Activated naive CD4-positive, alpha-beta T cell treated with Interleukin-2 at 50 U/mL for 16 hours (primary cell): ENCODE results near the gene ZCCHC7.
"Not testable (repeated sequence)": the region's sequence is repeated elsewhere in the genome, so short reads cannot be mapped to it uniquely, and the experiment has no call there.

Source experiments
- DNase-seq: peaks from one replicate; pipeline ENCODE4 v3.0.0-alpha.2; 2020

The ZCCHC7 gene

DNA sequence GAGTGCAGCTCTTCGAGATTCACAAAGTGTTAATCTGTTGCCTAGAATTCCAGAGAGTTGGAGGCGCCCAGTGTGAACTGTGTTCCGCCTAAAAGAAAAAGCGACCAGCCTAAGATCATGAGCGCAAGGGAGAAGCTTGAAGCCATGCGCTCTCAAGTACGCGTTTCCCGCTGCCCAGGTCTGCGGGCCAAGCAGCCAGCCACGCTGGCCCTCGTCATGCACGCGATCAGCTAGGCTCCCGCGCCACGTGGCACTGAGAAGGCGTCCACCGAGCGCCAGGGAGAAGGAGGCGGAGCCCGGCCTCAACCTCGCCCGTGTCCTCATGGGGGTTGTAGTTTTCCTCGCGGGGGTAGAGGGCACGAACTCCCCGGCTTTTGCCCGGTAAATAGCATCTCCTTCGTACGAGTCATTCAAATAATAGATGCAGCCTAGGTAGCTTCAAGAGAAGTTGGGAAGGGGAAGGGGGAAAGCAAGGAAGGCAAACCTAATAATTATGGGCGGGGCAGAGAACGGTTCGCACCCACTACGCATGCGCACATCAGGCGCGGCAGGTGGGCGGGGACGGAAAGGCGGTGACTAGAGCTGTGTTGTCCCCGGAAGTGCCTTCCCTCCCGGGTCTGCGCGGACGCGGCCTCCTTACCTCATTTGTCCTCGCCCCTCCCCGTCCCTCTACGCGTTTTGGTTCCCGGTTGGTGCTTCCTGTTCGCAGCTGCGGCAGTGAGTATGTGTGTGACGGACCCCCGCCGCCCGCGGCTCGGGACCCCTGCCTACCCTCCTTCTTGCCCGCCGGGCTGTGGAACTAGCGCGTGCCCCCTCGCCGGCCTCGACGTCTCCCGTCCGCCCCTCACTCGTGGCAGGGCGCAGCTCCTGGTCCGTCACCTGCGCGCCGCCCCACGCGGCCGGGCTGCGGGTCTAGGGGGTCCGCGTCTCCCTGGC, at the start of gene ZCCHC7:
Gene ZCCHC7, plus strand, starts transcription at position 668 of the 936 bp plus-strand sequence.
- DNase-seq = peak; percentile 98

DNA sequence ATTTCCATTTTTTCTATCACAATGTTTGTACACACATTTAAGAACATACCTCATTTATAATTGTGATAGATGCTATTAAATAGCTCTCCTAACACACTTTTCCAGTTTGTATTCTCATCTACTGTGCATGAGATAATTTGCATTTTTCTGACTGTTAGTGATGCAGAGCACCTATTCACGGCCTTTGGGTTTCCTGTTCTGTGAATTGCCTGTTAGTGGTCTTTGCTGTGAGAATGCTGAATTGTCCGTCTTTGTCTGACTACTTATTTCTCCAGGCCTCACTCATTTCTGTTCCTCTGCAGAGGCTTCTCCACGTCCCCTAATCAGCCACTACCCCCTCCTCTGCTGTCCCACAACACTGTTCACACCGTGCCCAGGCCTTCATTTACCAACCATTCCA, 45.6 kb upstream of the ZCCHC7 start:
- DNase-seq = not testable (repeated sequence)

DNA sequence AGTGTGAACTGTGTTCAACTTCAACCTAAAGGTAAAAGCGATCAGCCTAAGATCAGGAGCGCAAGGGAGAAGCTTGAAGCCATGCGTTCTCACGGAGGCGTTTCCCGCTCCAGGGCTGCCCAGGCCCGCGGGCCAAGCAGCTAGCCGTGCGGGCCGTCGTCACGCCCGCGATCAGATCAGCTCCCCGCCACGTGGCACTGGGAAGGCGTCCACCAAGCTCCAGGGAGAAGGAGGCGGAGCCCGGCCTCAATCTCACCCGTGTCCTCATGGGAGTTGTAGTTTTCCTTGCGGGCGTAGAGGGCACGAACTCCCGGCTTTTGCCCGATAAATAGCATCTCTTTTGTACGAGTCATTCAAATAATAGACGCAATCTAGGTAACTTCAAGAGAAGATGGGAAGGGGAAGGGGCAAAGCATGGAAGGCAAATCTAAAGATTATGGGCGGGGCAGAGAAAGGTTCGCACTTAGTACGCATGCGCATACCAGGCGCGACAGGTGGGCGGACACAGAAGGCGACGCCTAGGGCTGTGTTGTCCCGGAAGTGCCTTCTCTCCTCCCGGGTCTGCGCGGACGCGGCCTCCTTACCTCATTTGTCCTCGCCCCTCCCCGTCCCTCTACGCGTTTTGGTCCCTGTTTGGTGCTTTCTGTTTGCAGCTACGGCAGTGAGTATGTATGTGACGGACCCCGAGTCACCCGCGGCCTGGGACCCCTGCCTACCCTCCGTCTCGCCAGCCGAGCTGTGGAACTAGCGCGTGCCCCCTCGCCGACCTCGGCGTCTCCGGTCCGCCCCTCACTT, 40.8 kb upstream of the ZCCHC7 start:
- DNase-seq = peak; percentile 94

DNA sequence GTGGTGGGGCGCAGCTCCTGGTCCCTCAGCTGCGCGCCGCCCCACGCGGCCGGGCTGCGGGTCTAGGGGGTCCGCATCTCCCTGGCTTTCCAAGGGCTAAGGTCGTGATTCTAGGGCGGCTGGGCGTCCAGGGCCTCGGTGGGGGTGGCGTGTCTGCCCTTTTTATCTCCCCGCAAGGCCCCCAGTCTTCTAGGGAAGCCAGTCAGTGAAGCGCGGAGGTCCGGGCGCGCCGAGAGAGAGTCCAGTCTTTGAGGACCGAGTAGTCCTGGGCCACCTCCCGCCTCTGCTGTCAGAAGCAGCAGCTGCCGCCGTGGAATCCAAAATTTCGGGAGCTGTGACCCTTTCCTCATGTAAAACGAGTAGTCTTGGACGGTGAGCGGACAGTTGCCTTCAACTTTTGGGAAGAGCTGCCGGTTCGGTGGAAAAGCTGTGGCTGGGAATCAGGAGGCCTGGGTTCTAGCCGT, 40.2 kb upstream of the ZCCHC7 start:
- peak; percentile 9 for DNase-seq

DNA sequence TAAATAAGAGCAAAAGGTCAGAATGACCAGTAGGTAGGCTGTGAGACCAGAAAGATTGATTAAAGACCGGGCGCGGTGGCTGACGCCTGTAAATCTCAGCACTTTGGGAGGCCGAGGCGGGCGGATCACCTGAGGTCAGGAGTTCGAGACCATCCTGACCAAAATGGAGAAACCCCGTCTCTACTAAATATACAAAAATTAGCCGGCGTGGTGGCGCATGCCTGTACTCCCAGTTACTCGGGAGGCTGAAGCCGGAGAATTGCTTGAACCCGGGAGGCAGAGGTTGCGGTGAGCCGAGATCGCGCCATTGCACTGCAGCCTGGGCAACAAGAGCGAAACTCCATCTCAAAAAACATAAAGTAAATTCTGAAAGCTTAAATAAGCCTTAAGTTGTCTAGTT, 38.9 kb upstream of the ZCCHC7 start:
- DNase-seq = not testable (repeated sequence)

DNA sequence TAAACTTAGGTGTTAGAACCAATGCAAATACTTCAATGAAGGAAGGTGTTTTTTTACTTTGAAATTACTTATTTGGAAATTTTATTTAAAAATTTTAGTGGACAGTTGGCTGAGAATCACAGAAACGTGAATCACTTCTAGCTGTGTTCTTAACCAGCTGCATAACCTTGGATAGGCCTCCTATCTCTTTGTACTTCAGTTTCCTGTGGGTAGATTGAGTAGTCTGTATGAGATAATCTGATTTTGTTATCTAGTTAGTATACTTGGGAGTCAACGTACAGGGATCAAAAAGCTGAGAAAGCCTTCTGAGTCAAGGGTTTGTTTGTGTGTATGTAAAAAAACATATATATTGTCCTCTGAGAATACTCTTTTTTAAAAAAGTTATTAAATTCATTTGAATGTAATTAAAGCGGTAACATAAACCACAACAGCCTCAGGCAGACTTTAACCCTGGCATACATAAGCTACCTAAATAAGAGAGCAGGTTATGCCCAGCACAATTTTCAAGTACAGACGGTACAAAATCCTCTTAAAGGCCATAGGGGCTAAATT, 38.1 kb upstream of the ZCCHC7 start:
- DNase-seq = no peak

DNA sequence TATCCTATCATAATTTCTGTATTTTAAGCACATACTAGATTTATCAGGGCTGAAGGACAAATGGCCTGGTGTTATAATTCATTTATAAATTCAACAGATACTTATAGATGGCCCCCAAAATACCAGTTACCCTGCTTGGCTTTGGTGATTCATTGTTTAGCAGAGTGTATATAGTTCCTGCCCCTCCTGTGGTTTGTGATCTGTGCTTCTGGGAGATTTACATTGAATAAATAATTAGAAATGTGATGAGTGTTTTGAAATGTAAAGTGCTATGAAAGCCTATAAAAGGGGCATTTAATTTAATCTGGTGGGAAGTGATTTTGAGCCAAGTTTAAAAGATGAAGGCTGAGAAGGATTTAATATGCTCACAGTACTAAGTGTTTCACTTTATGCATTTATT, 36.7 kb upstream of the ZCCHC7 start:
- no peak for DNase-seq

DNA sequence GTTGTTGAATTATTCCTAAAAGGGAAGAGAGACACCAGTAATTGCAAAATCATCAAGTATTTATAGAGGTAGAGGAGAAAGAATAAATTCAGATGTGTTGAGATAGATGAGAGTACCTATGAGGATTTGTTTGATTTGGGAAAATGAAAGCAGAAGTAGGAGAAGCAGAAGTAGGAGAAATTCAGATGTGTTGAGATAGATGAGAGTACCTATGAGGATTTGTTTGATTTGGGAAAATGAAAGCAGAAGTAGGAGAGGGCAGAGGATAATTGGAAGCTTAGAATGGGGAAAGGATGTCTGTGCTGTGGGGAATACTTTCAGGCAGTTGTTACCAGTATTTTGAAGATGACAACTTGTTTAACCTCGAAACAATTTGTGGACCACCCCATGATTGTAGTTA, 35.1 kb upstream of the ZCCHC7 start:
- no peak for DNase-seq

DNA sequence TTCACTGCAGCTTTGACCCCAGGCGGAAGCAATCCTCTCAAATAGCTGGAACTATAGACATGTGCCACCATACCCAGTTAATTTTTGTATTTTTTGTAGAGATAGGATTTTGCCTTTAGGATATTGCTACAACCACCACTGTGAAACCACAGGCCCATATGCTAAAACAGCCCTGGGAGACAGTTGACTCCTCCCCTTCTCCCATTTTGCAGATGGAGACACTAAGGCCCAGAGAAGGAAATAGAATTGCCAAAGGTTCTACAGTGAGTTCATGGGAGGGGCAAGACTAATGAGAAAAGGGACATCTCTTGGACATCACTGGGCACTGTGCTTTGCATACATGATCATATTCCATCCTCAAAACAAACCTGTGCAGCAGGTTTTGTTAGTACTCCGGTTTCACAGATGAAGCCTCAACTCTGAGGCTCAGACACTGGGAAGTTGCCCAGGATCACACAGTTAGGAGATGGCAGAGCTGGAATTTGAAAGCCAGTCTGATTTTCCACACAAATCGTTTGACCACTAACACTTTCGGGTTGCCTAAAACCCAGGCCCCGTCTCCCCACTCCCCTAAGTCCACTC, 27.6 kb upstream of the ZCCHC7 start:
- not testable (repeated sequence) for DNase-seq

DNA sequence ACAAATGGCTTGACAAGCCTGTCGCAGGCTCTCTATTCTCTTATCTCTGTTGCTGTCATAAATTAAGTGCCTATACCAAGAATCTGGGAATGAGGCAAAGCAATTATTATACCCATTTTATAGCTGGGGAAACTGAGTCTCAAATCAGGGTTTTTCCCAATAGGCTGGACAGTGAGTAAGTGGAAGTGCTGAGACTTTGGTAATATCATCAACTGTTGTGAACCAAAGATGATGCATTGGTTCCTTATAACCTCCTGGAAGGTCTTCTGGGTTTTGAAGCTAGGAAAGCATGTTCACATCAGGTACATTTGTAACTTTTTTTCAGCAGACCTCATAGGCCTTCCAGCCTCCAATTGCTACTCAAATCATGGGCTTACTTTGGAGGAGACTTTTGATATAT, 25.6 kb upstream of the ZCCHC7 start:
- DNase-seq = no peak

DNA sequence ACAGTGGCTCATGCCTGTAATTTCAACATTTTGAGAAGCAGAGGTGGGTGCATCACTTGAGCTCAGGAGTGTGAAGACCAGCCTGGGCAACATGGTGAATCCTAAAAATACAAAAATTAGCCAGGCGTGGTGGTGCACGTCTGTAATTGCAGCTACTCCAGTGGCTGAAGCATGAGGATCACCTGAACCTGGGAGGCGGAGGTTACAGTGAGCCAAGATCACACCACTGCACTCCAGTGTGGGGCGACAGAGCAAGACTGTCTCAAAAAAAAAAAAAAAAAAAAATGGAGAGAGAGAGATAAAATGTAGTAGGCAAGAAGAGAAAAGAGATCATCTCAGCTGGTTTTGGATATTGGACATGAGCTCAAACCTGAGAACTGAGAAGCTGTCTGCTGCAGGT, 23.7 kb upstream of the ZCCHC7 start:
- DNase-seq = no peak

DNA sequence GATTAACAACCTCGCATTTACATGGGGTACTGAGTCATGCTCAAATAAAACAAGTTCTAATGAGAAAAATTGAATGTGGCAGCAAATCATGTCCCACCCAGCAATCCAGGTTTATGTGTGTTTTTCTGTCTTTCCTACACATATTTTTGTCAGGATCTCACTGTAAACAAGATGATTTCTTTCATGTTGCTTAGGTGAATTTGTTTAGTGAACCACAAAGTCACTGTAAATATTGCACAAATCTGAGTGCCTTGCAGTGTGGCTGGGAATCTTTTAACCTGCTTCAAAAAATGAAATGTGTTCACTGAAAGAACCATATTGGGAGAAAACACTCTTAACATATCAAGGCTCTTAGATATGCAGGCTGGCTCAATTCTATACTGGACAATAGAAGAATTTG, 23.1 kb upstream of the ZCCHC7 start:
- no peak for DNase-seq

DNA sequence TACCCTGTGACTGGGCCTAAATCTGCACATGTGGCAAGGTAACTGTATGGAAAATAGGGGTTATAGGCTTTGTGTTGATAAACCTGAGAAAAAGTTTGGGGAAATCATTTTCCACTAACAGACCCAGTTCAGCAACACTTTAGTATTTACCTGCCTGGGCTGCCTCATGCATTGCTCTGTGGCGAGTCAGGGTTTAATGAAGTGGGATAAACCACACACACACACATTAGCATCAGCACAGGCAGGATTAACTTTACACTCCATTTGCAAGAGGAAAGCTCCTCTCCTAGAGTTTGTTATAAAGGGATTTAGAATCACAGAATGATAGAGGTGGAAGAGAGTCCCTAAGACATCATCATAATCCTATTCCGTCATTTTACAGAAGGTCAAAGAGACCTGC, 20.0 kb upstream of the ZCCHC7 start:
- DNase-seq = no peak

DNA sequence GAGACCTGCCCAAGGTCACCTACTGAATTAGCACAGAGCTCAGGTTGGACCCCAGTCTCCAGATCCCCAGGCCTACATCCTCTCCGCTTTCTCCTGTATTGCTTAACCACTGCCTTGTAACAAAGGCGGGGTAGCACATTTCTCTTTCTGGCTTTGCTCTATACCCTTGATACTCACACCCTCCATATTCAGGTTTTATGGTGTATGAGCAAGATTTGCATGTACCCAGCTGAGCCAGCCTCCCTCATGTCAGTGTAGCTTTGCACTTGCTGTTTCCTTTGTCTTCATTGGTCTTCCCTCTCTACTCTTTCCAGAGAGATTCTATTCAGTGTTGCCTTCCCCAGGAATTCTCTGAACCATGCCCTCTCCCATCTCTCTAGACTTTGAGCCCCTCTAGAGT, 19.6 kb upstream of the ZCCHC7 start:
- no peak for DNase-seq

DNA sequence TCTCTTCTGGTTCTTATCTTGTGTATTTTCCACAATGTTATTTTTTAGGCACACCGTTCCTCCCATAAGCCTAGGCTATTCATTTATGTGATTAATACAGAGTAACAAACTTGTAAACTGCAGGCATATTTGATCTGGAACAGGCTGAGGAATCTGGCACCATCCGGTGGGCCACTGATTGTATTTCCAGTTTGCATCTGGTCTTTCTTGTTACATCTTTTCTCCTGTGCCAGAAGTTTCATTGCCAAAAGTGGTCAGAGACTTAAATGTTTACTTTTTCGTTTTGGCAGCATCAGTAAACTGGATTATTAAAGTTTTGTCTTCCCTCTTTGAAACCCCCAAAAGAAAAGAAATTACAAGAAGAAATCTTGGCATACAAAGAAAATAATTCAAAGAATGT, 17.9 kb upstream of the ZCCHC7 start:
- no peak for DNase-seq

DNA sequence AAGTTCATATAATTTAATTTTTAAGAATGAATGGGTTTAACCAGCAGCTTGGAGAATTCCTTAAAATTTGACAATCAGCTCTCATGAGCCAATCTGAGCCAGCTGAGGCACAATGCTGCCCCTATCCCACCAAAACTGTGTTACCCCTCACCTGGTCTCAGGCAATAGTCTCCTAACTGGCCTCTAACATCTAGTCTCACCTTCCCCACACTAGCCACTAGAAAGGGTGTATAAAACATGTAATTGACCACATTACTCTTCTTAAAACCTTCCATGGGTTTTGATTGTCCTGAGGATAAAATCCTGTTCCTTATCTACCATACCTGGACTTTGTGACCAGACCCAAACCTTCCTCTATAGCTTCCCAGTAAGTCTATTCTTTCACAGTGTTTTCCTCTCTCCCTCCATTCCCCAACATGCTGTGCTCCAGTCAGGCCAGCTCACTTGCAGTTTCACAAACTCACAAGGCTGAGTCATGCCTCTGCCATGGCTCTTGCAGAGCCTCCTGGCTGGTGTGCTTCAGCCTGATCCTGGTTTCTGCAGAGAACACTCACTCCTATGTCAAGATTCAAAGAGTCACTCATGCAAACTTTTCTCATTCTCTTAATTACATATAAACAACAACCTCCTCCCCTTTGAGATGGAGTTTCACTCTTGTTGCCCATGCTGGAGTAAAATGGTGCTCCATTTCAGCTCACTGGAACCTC, 16.0 kb upstream of the ZCCHC7 start:
- no peak for DNase-seq

DNA sequence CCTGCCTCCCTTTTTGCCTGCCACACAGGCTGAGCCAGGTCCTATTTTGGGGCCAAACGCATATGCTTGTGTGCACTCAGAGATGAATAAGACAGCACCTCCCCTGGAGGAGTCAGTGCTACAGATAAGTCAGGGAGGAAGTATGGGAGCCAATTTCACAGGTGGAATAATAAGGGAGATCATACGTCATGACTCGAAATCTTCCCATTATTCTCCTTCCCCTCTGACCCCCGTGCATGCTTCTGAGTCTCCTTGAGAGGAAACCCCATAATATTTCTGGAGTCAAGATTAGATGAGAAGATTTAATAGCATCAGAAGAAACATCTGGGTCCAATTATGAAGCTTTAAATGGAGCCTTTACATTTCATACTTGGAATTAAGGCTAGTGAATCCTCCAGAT, 15.1 kb upstream of the ZCCHC7 start:
- no peak for DNase-seq

DNA sequence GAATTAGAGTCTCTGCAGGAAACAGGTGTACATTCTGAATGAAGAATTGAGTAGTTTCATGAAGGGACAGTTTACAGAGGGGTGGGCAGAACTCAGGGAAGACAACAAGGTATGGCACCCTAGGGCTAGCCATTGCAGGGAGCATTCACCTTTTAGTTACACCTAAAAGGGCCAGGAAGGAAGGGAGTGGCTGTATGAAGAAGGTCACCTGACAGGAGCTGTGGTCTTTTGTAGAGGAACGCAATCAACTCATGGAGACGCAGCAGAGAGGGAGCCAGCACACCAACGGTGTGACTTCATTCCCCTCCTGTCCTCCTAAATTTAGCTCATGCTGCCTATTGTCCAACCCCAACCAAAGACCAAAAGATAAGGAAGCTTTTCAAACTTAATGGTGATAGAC, 12.7 kb upstream of the ZCCHC7 start:
- DNase-seq = no peak

DNA sequence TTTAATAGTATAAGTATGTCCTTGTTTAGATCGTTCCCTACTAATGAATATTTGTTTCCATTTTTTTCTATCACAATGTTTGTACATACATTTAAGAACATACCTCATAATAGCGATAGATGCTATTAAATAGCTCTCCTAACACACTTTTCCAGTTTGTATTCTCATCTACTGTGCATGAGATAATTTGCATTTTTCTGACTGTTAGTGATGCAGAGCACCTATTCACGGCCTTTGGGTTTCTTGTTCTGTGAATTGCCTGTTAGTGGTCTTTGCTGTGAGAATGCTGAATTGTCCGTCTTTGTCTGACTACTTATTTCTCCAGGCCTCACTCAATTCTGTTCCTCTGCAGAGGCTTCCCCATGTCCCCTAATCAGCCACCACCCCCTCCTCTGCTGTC, 5.9 kb upstream of the ZCCHC7 start:
- DNase-seq = not testable (repeated sequence)

DNA sequence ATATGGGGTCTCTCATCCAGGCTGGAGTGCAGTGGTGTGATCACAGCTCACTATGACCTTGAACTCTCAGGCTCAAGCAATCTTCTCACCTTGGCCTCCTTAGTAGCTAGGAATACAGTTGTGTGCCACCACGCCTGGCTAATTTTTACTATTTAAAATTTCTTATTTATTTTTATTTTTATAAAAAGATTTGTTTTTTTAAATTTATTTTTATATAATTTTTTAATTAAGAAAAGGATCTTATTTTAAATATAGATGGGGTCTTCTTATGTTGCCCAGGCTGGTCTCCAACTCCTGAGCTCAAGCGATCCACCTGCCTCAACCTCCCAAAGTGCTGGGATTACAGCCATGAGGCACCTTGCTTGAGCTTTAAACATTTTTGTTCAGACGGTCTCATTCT, 2.4 kb upstream of the ZCCHC7 start:
- no peak for DNase-seq

DNA sequence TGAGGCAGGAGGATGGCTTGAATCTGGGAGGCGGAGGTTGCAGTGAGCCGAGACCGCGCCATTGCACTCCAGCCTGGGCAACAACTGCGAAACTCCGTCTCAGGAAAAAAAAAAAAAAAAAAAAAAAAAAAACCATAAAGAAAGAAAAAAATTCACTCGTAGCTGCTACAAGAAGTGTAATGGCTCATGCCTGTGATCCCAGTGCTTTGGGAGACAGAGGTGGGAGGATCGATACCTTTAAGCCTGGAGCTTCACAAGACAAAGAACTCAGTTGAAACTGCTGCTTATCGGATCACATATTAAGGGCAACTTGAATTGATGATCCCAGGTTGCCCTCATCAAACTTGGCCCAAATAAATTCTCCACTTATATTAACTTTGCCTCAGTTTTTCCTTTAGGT, 1.0 kb upstream of the ZCCHC7 start:
- DNase-seq = no peak

DNA sequence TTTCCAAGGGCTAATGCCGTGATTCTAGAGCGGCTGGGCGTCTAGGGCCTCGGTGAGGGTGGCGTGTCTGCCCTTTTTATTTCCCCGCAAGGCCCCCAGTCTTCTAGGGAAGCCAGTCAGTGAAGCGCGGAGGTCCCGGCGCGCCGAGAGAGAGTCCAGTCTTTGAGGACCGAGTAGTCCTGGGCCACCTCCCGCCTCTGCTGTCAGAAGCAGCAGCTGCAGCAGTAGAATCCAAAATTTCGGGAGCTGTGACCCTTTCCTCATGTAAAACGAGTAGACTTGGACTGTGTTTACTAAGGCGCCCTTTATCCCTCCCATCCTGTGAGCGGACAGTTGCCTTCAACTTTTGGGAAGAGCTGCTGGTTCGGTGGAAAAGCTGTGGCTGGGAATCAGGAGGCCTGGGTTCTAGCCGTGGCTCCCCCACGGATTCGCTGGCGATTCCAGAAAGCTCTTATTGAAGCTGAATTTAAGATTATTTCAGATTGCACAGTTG, 515 bp downstream of the ZCCHC7 start:
- DNase-seq = not testable (repeated sequence)
